G401.6 (cell line): ENCODE results near the gene C5orf22.
"Not testable (repeated sequence)": the region's sequence is repeated elsewhere in the genome, so short reads cannot be mapped to it uniquely, and the experiment has no call there.

Experiments
- FAIRE-seq: peaks from 2 replicates; lab custom pipeline; 2012; peaks lifted over from hg19 to GRCh38; lab: Jason Lieb, UNC

Gene C5orf22

DNA sequence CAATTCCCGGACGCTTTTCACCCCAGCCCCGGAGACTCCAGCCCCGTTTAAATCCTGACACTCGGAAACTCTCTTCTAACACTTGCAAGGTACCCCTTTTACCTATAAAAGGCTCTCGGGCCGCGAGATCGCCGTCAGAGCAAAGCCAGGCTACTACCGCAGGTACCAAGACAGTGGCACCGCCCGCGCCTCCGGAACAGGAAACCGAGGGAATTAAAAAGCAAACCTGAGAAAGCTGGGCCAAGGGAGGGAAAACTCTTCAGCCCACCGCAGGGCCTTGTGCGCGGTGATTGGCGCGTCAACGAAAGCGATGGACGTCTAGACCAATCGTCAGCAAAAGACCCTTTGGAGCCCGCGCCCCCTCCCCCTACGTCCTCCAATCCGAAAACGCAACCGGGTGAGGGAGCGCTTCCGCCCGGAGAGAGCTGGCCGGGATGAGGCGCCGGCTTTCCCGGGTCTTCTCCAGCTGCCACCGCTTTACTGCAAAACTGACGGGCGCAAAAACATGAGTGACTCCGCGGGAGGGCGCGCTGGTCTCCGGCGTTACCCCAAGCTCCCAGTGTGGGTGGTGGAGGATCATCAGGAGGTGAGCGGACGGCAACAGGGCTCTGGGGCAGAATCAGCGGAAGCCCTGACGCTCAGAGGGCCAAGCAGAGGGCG lies at the start of gene C5orf22, which contains the start of gene DROSHA:
Gene C5orf22, plus strand, starts transcription at position 414 of the 660 bp plus-strand sequence. Its CDS starts 92 bp downstream, at position 506.
Gene DROSHA, minus strand, starts transcription at position 206 of the 660 bp plus-strand sequence. CDS start 3,034 bp downstream, outside the sequence.
- peak; percentile 97 for FAIRE-seq

- FAIRE-seq: no peak
Measured at GRCh38 chr5:31485376-31486207, 46.5 kb upstream of the C5orf22 start.

GRCh38 chr5:31486441-31486840 lies 45.7 kb upstream of the C5orf22 start:
- FAIRE-seq: no peak

GRCh38 chr5:31487506-31487905 lies 44.6 kb upstream of the C5orf22 start:
- no peak for FAIRE-seq

GRCh38 chr5:31492869-31493268 lies 39.2 kb upstream of the C5orf22 start:
- no peak for FAIRE-seq

GRCh38 chr5:31495336-31495735 lies 36.8 kb upstream of the C5orf22 start:
- no peak for FAIRE-seq

DNA sequence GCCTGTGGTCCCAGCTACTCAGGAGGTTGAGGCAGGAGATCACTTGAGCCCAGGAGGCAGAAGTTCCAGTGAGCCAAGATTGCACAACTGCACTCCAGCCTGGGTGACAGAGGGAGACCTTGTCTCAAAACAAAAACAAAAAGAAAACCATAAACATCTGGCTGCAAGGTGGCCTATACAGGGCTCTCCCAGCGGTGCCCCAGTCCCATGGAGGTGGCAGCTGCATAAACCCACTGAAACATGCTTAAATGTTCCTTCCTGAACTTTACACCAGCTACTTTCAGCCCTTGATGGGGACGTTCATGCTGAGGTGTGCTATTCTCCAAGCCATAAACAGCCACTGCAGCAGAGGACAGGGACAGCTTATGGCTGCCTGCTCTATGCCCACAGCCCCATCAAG lies 35.8 kb upstream of the C5orf22 start:
- no peak for FAIRE-seq

DNA sequence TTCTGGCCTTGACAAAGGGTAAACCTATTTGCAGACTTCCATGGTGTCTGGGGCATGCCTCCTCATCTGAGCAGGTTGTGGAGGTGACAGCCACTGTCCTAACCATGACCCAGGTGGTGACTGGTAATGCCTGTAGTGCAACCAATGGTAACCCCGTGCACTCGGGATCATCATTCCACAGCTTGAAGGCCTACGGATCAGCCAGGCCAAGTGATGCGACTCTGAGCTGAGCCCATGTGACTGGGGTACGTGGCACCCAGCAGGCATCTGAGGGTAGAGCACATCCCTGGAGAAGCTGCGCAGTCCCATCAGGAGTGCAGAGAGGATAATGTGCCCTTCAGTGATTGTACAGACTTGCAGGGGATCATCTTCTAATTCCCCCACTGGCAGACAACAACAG lies 35.2 kb upstream of the C5orf22 start:
- no peak for FAIRE-seq

DNA sequence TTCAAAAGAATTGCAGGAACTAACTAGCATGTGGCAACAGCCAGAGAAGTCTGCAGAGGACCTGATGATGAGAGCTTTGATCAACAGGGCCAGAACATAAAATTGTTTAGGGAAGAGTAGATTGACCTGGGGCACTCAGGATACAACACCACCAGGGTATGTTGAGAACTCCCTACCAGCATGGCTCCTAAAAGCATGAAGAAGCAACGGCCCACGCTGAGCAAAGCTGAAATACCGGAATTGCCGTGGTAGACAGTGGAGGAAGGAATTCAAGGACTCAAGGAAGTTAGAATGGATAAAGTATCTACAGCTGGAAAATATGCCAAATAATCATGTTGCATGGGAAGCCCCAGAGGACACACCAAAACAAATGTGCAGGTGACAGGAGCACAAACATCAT lies 31.8 kb upstream of the C5orf22 start:
- FAIRE-seq: no peak

DNA sequence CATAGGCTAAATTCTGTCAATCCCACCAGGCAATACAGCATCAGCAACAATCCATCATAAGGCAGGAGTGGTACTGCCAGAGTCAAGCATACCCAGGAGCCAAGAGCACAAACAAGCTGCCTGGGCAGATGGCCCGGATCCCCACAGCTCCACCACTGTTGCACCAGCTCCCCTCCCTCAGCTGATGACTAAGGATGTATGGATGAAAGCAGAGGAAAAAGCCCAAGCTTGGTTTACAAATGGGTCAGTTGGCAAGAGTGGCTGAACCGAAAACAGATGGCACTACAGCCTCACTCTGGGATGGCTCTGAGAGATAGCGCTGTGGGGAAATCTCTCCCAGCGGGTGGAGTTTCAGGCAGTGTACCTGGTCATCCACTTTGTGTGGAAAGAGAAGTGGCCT lies 29.6 kb upstream of the C5orf22 start:
- no peak for FAIRE-seq

DNA sequence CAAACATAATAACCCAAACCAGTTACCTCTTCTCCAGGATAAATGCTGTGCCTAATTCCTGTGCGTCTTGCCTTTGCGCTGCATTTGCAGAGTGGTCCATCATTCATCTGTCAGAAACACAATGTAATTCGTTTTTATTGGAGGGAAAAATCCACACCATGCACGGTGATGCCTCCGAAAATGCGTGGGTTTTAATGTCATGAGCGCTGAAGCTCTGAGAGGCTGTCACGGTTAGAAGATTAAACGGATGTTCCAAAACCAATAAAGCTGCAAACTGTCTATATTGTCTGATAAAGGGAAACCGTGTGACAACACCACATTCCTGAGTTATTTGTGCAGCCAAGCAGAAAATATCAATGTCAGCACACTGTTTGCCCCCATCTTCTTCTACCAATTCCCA lies 27.6 kb upstream of the C5orf22 start:
- no peak for FAIRE-seq

DNA sequence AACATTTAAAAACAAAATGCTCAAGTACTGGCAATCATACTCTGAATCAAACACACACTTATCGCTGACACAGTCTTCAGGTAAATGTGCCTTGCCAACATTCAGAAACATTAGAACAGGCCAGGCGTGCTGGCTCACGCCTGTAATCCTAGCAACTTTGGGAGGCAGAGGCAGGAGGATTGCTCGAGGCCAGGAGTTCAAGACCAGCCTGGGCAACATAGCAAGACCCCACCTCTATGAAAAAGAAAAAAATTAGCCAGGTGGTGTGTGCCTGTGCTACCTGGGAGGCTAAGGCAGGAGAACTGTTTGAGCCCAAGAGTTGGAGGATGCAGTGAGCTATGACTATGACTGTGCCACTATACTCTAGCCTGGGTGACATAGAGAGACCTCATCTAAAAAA lies 20.8 kb upstream of the C5orf22 start:
- FAIRE-seq: no peak

GRCh38 chr5:31516802-31517201 lies 15.3 kb upstream of the C5orf22 start:
- FAIRE-seq: no peak

GRCh38 chr5:31523041-31523440 lies 9.1 kb upstream of the C5orf22 start:
- no peak for FAIRE-seq

GRCh38 chr5:31530541-31531265 lies 1.4 kb upstream of the C5orf22 start:
- FAIRE-seq: no peak

GRCh38 chr5:31531543-31531887 lies 586 bp upstream of the C5orf22 start:
- FAIRE-seq: no peak

DNA sequence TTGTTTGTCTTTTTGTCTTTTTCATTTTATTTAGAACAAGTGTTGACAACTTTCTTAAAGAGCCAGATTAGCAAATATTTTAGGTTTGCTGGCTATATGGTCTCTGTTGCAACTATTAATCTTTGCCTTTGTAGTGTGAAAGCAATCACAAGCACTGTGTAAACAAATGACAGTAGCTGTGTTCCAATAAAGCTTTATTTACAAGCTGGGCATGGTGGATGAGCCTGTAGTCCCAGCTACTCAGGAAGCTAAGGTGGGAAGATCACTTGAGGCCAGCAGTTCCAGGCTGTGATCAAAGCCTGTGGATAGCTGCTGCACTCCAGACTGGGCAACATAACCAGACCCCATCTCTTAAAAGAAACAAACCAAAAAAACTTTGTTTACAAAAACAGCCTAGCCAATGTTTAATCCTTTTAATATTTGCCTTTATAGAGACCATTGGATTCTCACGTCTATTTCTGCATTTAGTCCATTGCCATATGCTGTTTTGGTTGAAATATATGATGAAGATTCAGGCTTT lies 2.5 kb downstream of the C5orf22 start:
- FAIRE-seq: no peak

DNA sequence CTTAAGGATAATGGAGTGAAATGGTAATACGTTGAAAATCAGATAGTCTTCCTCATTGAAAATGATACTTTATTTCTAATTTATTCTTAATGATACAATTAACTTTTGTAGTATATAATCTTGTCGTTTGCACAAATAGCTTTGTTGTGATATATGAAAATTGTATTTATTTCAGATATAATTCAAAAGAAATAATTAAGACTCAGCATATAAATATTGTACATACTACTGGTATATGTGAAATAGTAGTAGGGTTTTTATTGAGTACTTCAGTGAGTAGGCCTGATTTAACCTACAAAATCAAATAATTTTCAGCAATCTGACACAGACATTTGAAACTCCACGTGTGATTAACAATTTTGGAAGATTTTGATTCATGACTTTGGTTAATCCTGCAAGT lies 4.8 kb downstream of the C5orf22 start:
- FAIRE-seq: no peak

- no peak for FAIRE-seq
Measured at GRCh38 chr5:31537349-31537748, 5.2 kb downstream of the C5orf22 start.

GRCh38 chr5:31537851-31538250 lies 5.8 kb downstream of the C5orf22 start:
- no peak for FAIRE-seq

DNA sequence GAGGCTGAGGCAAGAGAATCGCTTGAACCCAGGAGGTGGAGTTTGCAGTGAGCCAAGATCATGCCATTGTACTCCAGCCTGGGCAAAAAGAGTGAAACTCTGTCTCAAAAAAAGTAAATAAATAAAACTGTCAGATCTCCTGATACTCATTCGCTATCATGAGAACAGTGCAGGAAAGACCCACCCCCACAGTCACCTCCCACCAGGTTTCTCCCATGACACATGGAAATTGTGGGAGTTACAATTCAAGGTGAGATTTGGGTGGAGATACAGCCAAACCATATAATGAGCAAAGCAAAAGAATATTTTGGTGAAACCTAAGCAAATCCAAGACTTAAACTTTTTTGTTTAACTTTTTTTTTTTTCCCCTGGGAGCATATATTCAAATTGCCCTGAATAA lies 17.0 kb downstream of the C5orf22 start:
- FAIRE-seq: not testable (repeated sequence)

GRCh38 chr5:31551878-31552277 lies 19.8 kb downstream of the C5orf22 start:
- FAIRE-seq: no peak

DNA sequence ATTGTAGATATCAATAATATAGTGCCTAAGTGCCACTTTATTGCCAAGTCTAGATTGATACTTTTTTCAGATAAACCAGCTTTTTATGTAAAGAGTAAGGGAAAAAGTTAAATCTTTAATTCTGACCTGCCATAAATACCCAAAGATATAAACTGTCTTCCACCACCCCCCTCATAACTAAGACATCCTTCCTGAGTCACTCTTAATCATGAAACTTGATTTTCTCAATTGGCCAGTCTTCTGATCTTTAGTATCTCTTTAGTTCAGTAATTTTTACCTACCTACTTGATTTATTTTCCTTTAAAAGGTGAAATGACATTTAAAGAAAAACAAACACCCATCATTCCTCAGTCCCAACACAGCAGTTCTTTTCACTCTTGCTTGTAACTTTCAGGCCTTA lies 21.8 kb downstream of the C5orf22 start:
- FAIRE-seq: no peak
